B cell (primary cell): Measurements from ENCODE around the gene WDR46. TPM values are rescaled to one million over a fixed set of nuclear protein-coding genes. Genes with fewer than 3 reads are reported as not detected.

Experiments
- ATAC-seq: fragments of 200-7000 bp; cut with Tn5 transposase; one replicate; pipeline ENCODE4 v1.10.0; 2021; ENCODE audit warnings: low read depth, mild to moderate bottlenecking, moderate number of reproducible peaks, moderate library complexity
- CTCF ChIA-PET: fragments of 350-600 bp; sonication (Branson Sonifier 250); formaldehyde crosslinking; loops from one replicate; lab custom pipeline; 2021; ENCODE audit warnings: antibody characterized with exemption, inconsistent platforms; lab: Charles Lee
- POLR2A ChIA-PET: fragments of 350-600 bp; sonication (Branson Sonifier 250); formaldehyde crosslinking; loops from one replicate; lab custom pipeline; 2021; ENCODE audit warnings: antibody characterized with exemption; lab: Charles Lee
- DNase-seq: peaks from one replicate; pipeline ENCODE4 v3.0.0; 2013
- H2AFZ ChIP-seq: 2 replicates; pipeline ENCODE4 v1.6.1; 2012; ENCODE audit warnings: mild to moderate bottlenecking, low read depth, low read length; ENCODE audit not compliant: insufficient read depth, poor library complexity, severe bottlenecking
- H3K27ac ChIP-seq, 2 donors: 1 replicate in 1 of 2; 2 replicates in 1 of 2; pipeline ENCODE4 v1.5.1; 2012 to 2013; ENCODE audit warnings: low read length in 2 of 2, mild to moderate bottlenecking in 2 of 2, moderate library complexity in 1 of 2
- H3K27me3 ChIP-seq, 4 experiments: fragments of 200-600 bp in 1 of 4; sonication (generic) in 1 of 4; replicated peaks in 1 of 4; 1 replicate in 2 of 4; 2 replicates in 2 of 4; pipeline versions ENCODE4 v1.6.1 to v1.7.0; 2013 to 2016; ENCODE audit warnings: low read length in 3 of 4, mild to moderate bottlenecking in 2 of 4, mixed read lengths in 1 of 4, moderate library complexity in 1 of 4; ENCODE audit not compliant: insufficient read depth in 4 of 4, control insufficient read depth in 3 of 4; ENCODE audit errors: control extremely low read depth in 1 of 4
- H3K36me3 ChIP-seq, 2 experiments: replicated peaks in 1 of 2; 1 replicate in 1 of 2; 2 replicates in 1 of 2; pipeline versions ENCODE4 v1.6.1 to v1.7.1; 2013; ENCODE audit warnings: low read length in 1 of 2; ENCODE audit not compliant: insufficient read depth in 2 of 2, control insufficient read depth in 1 of 2; ENCODE audit errors: control extremely low read depth in 1 of 2, extremely low read depth in 1 of 2
- H3K4me1 ChIP-seq, 2 donors: fragments of 200-600 bp in 1 of 2; sonication (generic) in 1 of 2; 1 replicate in 1 of 2; 2 replicates in 1 of 2; pipeline versions ENCODE4 v1.5.1 to v1.6.1; 2013 to 2017; ENCODE audit warnings: low read length in 2 of 2; ENCODE audit not compliant: control insufficient read depth in 2 of 2, insufficient read depth in 2 of 2
- H3K4me2 ChIP-seq: replicated peaks from 2 replicates; pipeline ENCODE3; 2012; ENCODE audit warnings: mild to moderate bottlenecking, low read depth, low read length; ENCODE audit not compliant: poor library complexity, severe bottlenecking
- H3K4me3 ChIP-seq, 5 experiments: fragments of 200-600 bp in 1 of 5; sonication (generic) in 1 of 5; 1 replicate in 3 of 5; 2 replicates in 2 of 5; pipeline versions ENCODE4 v1.5.1 to v1.7.0; 2011 to 2016; ENCODE audit warnings: low read length in 4 of 5, mild to moderate bottlenecking in 4 of 5, low read depth in 2 of 5, control low read depth in 1 of 5, moderate library complexity in 1 of 5; ENCODE audit not compliant: insufficient read depth in 1 of 5; ENCODE audit errors: control extremely low read depth in 1 of 5, extremely low read depth in 1 of 5
- H3K79me2 ChIP-seq: fragments of 200-600 bp; sonication (generic); one replicate; pipeline ENCODE4 v1.6.0; 2016; ENCODE audit warnings: low read length; ENCODE audit not compliant: control insufficient read depth, insufficient read depth
- H3K9ac ChIP-seq: fragments of 200-600 bp; sonication (generic); 2 replicates; pipeline ENCODE4 v1.6.1; 2017; ENCODE audit warnings: mild to moderate bottlenecking, low read length, moderate library complexity
- H3K9me3 ChIP-seq, 3 donors: one replicate each; pipeline versions ENCODE4 v1.6.1 to v1.7.1; 2013; ENCODE audit warnings: low read length in 2 of 3; ENCODE audit not compliant: control insufficient read depth in 2 of 3, insufficient read depth in 1 of 3; ENCODE audit errors: control extremely low read depth in 1 of 3
- H4K20me1 ChIP-seq: 2 replicates; pipeline ENCODE4 v1.6.0; 2012; ENCODE audit warnings: mild to moderate bottlenecking, low read length; ENCODE audit not compliant: insufficient read depth, control insufficient read depth, poor library complexity, severe bottlenecking
- H3K27ac Mint-ChIP-seq: one replicate; pipeline ENCODE4 v1.8.0; 2021; ENCODE audit warnings: mixed read lengths
- H3K27me3 Mint-ChIP-seq: one replicate; pipeline ENCODE4 v1.8.0; 2021; ENCODE audit warnings: mixed read lengths
- H3K4me1 Mint-ChIP-seq: one replicate; pipeline ENCODE4 v1.8.0; 2021; ENCODE audit warnings: mixed read lengths
- H3K4me3 Mint-ChIP-seq: one replicate; pipeline ENCODE4 v1.8.0; 2021; ENCODE audit warnings: mixed read lengths
- H3K9me3 Mint-ChIP-seq: one replicate; pipeline ENCODE4 v1.8.0; 2022; ENCODE audit warnings: mixed read lengths; ENCODE audit not compliant: insufficient read depth
- CTCF ChIP-seq: fragments of 200-600 bp; IDR thresholded peaks from one replicate; pipeline ENCODE4 v1.8.0; 2022; ENCODE audit warnings: antibody characterized with exemption, mild to moderate bottlenecking
- EZH2 ChIP-seq: IDR thresholded peaks from 2 replicates; pipeline ENCODE4 v1.6.1; 2012; ENCODE audit warnings: borderline replicate concordance, low read depth, mild to moderate bottlenecking, moderate library complexity, low read length; ENCODE audit not compliant: insufficient read depth, poor library complexity, severe bottlenecking
- WGBS: methylation state at CpG from one replicate; pipeline ENCODE4 v1.1.5; 2013; ENCODE audit warnings: missing lambda C conversion rate; ENCODE audit not compliant: insufficient coverage; 5-methylcytosine and 5-hydroxymethylcytosine counted together
- intact Hi-C: fragments of 100-400 bp; cut with micrococcal nuclease; formaldehyde crosslinking; loops from one replicate; pipeline ENCODE4 v1.10.0; 2022
- polyA plus RNA-seq: library from polyadenylated mRNA; depleted of rRNA; stranded (reverse); fragments of >200 nt; gene quantifications from 2 replicates; pipeline ENCODE4 v1.2.3, GENCODE V29; 2012
- total RNA-seq, 2 donors: library from RNA; stranded (reverse); fragments of 120-200 nt in 1 of 2; gene quantifications; 1 replicate in 1 of 2; 2 replicates in 1 of 2; pipeline versions ENCODE4 v1.2.3 to v1.2.4, GENCODE V29; 2013 to 2022

Gene WDR46
- total and polyA plus RNA-seq, 2 donors (not counting 1 experiment from before 2014, with no cell fraction given), result 60.1 to 77.2 TPM

GRCh38 chr6:33241968-33242367 lies 47.1 kb downstream of the WDR46 start:
- ATAC-seq, result no peak

GRCh38 chr6:33237741-33238140 lies 51.3 kb downstream of the WDR46 start:
- H3K4me3 Mint-ChIP-seq, result no peak overlapping the region
- Histone ChIP-seq H3K4me3 (no peak overlapping the region), H4K20me1 (no peaks in the 10 kb centered on the region), H3K9ac (no peak overlapping the region), H2AFZ (no peak overlapping the region), H3K9me3 (no peaks in the 10 kb centered on the region), H3K79me2 (no peaks in the 10 kb centered on the region), H3K27me3 (peaks cover 0 to 24% (median 3%) of the 10 kb centered on the region in 4 experiments), H3K36me3 (no peaks in the 10 kb centered on the region), H3K27ac (no peak overlapping the region), H3K4me1 (no peaks in the 10 kb centered on the region), H3K4me2 (no peak overlapping the region)
- 80% methylated on average over 2 of the region's 2 CpGs for WGBS
- peaks cover 3% of the 10 kb centered on the region for H3K4me1 Mint-ChIP-seq
- DNase-seq (no peak), ATAC-seq (no peak)
- peaks cover 49% of the 10 kb centered on the region for H3K27me3 Mint-ChIP-seq
- H3K9me3 Mint-ChIP-seq, result no peaks in the 10 kb centered on the region
- no peak overlapping the region for H3K27ac Mint-ChIP-seq
- POLR2A ChIA-PET, result interaction anchor here (0.6 kb wide), 1 partner anchor 237 kb away, joined by 6 read pairs; no protein-coding TSS in a partner anchor
- intact Hi-C loops, result no loop called here
- TF ChIP-seq EZH2 (no peak), CTCF (no peak)
- CTCF ChIA-PET, result interaction anchor here (1.1 to 1.2 kb wide), 4 partner anchors 33 to 237 kb away, joined by 3 to 4 read pairs (median 4); partner anchors contain the start of gene VPS52

More at GRCh38 chr6:33241968-33242367, 47.1 kb downstream of the WDR46 start:
- Mint-ChIP-seq H3K9me3 (no peaks in the 10 kb centered on the region), H3K27me3 (peaks cover 34% of the 10 kb centered on the region), H3K4me3 (no peak overlapping the region), H3K4me1 (peaks cover 3% of the 10 kb centered on the region), H3K27ac (no peak overlapping the region)
- no peaks in the 10 kb centered on the region for H3K4me1 ChIP-seq
- intact Hi-C loops, result loop anchor here (10.0 kb wide), 1 partner anchor 347 kb away; no protein-coding TSS in a partner anchor
- ChIA-PET CTCF (no interaction called here), POLR2A (no interaction called here)
- H4K20me1 ChIP-seq, result no peaks in the 10 kb centered on the region
- H3K9me3 ChIP-seq, result no peaks in the 10 kb centered on the region
- H3K36me3 ChIP-seq, result no peaks in the 10 kb centered on the region
- TF ChIP-seq EZH2, result no peak
- TF ChIP-seq CTCF, result no peak
- no CpG with 5 or more reads among the region's 3 CpGs for WGBS
- no peak overlapping the region for H3K4me3 ChIP-seq
- peaks cover 0 to 8% (median 0%) of the 10 kb centered on the region in 4 experiments for H3K27me3 ChIP-seq
- H3K4me2 ChIP-seq, result no peak overlapping the region
- H2AFZ ChIP-seq, result no peak overlapping the region
- H3K79me2 ChIP-seq, result no peaks in the 10 kb centered on the region
- no peak overlapping the region for H3K27ac ChIP-seq
- no peak for DNase-seq
- H3K9ac ChIP-seq, result no peak overlapping the region
